ENCODE results near the gene KBTBD8.

Gene KBTBD8

GRCh38 chr3:67000009-67000408 is 1.9 kb downstream of the KBTBD8 start:
- DNase-seq = no peak

- DNase-seq = no peak
Measured at GRCh38 chr3:67001086-67001861, 3.2 kb downstream of the KBTBD8 start.

GRCh38 chr3:67005974-67006373 is 7.9 kb downstream of the KBTBD8 start:
- no peak for DNase-seq

GRCh38 chr3:67006460-67006859 is 8.4 kb downstream of the KBTBD8 start:
- no peak for DNase-seq

- DNase-seq = no peak
Measured at GRCh38 chr3:67008388-67008787, 10.3 kb downstream of the KBTBD8 start.

- DNase-seq = no peak
Measured at GRCh38 chr3:67009716-67010115, 11.6 kb downstream of the KBTBD8 start.

DNA sequence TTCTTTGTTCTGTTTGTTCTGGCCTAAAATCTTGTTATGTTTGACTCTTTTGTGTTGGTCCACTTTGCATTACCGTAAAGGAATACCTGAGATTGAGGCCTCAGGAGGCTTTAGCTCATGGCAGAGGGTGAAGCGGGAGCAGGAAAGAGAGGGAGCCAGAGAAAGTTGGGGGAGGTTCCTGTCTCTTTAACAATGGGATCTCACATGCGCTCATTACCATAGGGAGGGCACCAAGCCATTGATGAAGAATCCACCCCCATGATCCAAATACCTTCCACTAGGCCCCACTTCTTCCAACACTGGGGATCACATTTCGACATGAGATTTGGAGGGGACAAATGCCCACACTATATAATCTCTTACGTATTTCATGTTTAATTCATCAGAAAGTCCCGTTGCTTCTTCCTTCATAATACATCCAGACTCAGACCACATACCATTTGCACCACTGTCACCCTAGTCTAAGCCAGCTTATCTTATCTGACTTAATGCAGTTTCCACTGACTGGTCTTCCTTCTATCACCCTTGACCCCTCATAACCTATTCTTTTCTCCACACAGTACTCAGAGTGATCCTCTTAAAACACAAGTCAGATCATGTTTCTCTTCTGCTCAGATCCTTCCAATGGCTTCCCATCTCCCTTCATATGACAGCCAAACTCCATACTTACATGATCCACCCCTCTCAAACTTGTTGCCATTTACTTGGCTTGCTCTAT is 13.5 kb downstream of the KBTBD8 start:
- DNase-seq = no peak

DNA sequence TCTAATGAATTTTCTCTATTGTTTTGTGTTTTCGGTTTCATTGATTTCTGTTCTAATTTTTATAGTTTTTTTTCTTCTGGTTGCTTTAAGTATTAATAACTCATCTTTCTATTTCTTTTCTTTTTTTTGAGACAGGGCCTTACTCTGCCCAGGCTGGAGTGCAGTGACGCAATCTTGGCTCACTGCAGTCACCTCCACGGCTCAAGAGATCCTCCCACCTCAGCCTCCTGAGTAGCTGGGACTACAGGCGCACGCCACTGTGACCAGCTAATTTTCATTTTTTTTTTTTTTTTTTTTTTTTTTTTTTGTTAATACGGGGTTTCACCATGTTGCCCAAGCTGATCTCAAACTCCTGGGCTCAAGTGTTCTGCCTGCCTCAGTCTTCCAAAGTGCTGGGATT is 14.5 kb downstream of the KBTBD8 start:
- no peak for DNase-seq

GRCh38 chr3:67015702-67016484 is 17.8 kb downstream of the KBTBD8 start:
- DNase-seq = no peak

DNA sequence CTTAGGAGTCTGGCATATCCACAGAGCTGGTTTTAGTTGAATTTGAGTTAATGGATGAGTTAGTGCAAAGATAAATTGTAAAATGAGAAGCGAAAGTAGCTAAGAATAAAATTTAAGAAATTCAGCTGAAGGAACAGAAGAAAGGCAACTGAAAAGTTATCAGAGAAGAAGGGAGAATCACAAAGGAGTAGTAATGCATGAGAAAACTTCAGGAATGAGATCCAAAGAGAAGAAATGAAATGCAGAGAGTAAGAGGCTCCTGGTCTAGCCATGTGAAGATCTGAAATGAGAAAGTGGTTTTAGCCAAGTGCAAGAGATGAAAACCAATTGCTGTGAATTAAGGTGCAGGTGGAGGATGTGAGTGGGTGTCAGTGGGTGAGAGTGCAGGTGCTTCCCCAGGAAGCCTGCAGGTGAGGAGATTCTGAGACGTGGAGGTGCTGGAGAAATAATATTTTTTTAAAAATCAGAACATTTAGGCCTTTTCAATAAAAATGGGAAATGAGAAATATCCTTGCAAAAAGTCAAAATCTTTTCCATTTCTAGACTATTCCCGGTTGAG is 18.5 kb downstream of the KBTBD8 start:
- no peak for DNase-seq

DNA sequence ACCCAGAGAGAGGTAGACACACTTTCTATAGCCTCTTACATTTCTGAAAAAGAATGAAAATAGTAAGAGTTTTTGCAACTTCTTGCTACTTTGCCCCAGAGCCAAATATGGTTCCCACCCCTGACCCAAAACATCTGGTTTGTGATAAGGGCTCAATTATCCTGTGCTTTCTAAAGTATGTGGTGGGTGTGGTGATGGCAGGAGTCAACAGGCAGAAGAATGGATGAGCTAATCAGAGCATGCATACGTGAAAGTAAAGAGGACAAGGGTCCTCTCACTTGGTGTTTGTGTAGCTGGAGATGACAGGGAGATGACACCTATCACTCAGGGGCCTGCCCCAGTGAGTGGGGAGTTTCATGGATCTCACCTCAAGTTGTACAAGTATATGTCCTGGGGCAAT is 19.1 kb downstream of the KBTBD8 start:
- no peak for DNase-seq

DNA sequence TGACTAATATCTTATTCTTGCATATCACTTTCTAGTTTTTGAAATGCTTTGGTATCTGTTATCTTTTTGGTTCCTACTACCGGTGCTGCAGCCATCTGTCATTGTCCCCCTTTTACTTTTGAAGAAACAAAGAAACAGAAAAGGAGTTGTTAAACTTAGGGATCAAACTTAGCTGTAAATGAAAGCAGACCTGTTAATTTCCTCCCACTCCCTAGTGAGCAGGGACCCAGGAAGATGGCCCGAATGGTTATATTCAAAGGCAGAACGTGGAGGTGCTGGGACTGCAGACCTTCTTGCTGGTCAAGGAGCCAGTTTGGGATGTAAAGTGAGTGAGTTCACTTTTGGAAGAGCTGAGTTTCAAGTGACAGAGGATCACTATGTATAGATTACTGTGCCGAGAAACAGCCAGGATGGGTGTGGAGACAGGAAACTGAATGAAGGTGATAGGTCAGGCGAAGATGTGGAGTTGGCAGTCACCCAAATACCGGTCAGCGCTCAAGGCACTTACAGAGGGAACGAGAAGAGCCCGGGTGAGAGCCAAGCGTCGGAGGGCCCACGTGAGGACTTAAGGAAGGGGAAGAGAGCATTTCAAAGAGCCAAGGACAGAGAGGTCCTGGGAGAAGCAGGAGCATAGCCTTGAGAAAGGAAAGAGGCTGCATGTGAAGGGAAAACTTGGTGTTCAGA is 20.1 kb downstream of the KBTBD8 start:
- no peak for DNase-seq

DNA sequence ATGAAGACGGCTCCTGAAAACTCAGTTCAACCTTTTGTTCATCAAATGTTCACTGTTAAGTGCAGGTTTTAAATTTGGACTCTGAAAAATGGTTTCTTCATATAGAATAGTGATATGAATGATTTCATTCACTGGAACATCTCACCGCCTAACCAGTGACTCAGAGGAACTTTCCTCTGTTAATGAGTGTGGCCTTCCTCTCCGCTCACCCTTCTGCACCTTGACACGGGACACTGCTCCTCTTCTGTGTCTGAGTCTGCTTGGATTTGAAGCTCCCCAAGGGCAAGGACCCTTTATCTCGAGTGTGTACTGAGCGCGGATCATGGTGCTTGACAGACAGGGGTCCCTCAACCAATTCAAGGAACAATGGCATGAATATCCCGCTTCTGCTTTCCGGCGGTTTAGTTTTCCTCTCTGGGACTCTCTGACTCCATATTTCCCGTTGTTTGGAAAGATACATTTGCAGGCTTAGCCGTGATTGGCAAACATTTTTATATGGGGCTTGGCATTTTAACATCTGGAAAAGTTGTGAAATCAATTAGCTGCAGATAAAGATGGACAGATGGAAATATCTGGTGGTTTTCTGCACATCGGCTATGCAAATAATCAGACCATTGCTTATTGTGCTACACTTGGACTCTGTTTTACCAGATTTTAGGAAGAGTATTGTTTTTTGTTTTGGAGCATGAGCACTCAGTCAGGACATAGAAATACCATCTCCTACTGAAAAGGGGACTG is 20.9 kb downstream of the KBTBD8 start:
- DNase-seq = no peak

GRCh38 chr3:67028001-67028784 is 30.1 kb downstream of the KBTBD8 start:
- no peak for DNase-seq

DNA sequence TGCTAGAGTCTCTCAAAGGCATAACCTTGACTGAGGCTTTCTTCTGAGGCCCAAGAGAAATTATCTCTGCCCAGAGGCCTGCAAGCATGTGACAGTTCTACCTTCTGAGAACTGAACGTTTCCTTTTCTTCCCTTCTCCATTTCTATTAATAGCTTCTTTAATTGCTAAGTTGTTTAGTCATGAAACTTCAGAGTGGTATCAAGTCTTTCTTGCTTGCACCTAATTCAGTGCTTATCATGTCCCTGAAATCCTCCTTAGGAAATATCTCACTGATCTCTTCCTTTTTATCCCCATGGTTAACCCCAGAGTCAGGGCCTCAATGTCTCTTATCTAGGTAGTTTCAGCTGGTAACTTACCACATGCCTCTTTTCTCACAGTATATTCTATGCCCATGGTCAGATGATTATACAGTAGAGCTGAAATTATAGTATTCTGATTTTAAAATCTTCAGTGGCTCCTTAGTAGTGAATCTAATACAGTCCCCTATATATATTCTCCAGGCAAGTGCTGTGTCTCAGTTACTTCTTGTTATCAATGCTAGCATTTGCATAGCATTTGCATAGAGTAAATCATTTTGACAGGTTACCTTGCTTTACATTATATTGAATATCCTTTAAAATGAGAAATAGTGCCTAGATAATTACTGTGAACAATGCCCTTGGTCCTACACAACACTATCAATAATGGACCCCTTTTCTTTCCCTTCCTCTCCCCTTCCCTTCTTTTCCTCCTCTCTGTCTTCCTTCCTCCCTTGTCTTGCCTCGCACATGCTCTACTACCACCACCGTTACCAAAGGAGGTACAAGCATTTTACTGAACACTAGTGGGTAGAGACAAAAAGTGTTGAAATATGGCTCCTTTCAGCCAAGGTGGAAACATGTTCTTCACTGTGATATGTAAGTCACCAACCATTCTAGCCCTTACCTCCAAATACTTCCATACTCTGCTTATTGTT is 33.0 kb downstream of the KBTBD8 start:
- no peak for DNase-seq

DNA sequence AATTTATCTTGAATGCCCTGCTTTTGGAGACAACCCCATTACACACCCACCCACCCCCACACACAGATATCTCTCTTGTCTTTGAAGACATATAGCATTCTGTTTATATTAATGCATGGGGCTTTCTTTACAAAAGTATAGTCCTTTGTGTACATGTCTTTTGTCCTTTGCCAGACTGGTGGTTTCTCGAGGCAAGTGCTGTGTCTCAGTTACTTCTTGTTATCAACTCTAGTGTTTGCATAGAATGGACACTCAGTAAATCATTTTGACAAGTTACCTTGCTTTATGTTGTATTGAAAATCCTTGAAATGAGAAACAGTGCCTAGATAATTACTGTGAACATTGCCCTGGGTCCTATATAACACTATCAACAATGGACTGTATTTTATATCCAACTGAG is 33.9 kb downstream of the KBTBD8 start:
- no peak for DNase-seq

DNA sequence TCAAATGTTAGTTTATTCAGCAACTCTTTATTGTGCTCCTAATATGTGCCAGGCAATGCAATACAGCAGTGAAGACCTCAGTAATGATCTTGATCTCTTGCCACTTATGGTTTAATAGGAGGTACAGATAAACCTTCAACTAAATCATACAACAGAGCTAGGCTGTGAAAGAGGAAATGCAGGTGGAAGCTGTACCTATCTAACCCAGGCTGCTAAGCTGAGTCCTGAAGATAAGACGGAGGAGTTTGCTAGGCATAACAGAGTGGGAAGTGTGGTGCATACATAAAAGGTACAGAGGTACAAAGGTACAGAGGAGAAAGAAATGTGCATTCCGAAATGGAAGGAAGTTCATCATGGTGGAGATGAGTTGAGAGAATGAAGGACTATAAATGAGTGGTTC is 35.0 kb downstream of the KBTBD8 start:
- DNase-seq = no peak

GRCh38 chr3:67034371-67034770 is 36.3 kb downstream of the KBTBD8 start:
- DNase-seq = no peak

DNA sequence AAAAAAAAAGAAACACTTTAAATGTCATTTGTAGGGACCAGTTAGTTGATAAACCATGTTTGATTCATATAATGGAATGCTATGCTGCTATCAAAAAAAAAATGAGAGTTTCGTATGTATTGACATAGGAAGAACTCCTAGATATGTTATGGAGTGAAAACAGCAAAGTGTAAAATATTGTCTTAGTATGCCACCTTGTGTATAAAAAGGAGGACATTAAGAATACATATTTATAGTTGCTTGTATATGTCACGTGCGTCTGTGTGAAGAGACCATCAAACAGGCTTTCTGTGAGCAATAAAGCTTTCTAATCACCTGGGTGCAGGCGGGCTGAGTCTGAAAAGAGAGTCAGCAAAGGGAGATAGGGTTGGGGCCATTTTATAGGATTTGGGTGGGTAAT is 39.5 kb downstream of the KBTBD8 start:
- DNase-seq = no peak

DNA sequence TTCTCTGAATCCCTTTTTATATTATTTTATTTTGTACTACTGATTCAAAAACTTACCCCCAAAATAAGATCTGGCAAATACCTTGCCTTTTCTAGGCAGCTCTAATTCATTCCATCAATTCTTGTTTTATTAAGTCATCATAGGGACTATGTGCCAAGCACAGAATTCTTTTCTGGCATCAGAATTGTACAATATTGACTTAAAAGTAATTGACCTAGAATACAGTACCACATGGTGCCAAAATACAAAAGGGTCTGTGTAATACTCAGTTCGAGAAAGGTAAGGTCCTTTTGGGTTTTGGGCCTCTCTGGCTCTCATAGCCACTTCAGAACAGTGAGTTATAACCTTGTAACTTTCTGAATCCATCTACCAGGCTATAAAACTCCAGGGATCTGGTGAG is 46.2 kb downstream of the KBTBD8 start:
- DNase-seq = no peak

Data from DMS79 (cell line).